A673 (cell line): ENCODE results near the gene FGGY.

Experiments
- EZH2 ChIP-seq: fragments of 200-600 bp; sonication (generic); IDR thresholded peaks from 2 replicates; pipeline ENCODE4 v1.6.1; 2017; ENCODE audit warnings: borderline replicate concordance, low read depth, mild to moderate bottlenecking, mixed read lengths, antibody characterized with exemption, low read length; ENCODE audit not compliant: poor library complexity, severe bottlenecking
- TF ChIP-seq, protein P1 (sequence below): fragments of 300-800, 200-600 bp; sonication (generic); conservative IDR thresholded peaks from 2 replicates; pipeline ENCODE4 v1.5.1; 2017; ENCODE audit warnings: low read depth, mild to moderate bottlenecking, antibody characterized with exemption, low read length, moderate library complexity, mixed read lengths

DNA sequence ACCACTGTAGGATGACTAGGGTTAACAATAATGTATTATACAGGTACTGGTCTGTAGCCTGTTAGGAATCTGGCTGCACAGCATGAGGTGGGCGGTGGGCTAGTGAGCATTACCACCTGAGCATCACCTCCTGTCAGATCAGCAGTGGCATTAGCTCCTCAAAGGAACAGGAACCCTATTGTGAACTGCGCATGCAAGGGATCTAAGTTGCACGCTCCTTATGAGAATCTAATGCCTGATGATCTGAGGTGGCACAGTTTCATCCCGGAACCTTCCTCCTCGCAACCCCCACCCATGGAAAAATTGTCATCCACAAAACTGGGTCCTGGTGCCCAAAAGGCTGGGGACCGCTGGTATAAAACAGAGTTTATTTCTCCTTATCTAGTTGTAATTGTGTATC lies 147.6 kb downstream of the FGGY start:
- TF ChIP-seq, protein P1, sequence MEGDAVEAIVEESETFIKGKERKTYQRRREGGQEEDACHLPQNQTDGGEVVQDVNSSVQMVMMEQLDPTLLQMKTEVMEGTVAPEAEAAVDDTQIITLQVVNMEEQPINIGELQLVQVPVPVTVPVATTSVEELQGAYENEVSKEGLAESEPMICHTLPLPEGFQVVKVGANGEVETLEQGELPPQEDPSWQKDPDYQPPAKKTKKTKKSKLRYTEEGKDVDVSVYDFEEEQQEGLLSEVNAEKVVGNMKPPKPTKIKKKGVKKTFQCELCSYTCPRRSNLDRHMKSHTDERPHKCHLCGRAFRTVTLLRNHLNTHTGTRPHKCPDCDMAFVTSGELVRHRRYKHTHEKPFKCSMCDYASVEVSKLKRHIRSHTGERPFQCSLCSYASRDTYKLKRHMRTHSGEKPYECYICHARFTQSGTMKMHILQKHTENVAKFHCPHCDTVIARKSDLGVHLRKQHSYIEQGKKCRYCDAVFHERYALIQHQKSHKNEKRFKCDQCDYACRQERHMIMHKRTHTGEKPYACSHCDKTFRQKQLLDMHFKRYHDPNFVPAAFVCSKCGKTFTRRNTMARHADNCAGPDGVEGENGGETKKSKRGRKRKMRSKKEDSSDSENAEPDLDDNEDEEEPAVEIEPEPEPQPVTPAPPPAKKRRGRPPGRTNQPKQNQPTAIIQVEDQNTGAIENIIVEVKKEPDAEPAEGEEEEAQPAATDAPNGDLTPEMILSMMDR: no peak
- TF ChIP-seq EZH2: no peak
